K562 (cell line): Measurements from ENCODE around the gene URAD. TPM values are rescaled to one million over a fixed set of nuclear protein-coding genes. Genes with fewer than 3 reads are reported as not detected.

Experiments
- ATAC-seq: fragments of 200-7000 bp; cut with Tn5 transposase; 3 replicates; pipeline ENCODE4 v1.9.1; 2020; ENCODE audit warnings: moderate library complexity
- BruUV-seq: library from RNA; stranded (reverse); fragments of 400-500 nt; replicated peaks from 2 replicates; lab custom pipeline; 2021; lab: Mats Ljungman, UMichigan
- CTCF ChIA-PET: fragments of 300-600 bp; formaldehyde crosslinking; extraction: SDS; loops from one replicate; lab custom pipeline; 2021; ENCODE audit warnings: low intra/inter-chr PET ratio; lab: Yijun Ruan, JAX
- POLR2A ChIA-PET: fragments of 300-600, 350-650 bp; sonication (Branson Sonifier 250); formaldehyde crosslinking; extraction: SDS; loops from one replicate; lab custom pipeline; 2021; ENCODE audit warnings: antibody characterized with exemption, inconsistent platforms; lab: Yijun Ruan, JAX
- DNase-seq, 4 experiments: peaks; one replicate each; pipeline versions ENCODE4 v3.0.0 to v3.0.0-alpha.2; 2011 to 2018; ENCODE audit warnings: low spot score in 3 of 4, mixed read lengths in 3 of 4; ENCODE audit errors: extremely low read depth in 1 of 4
- FAIRE-seq: peaks from 2 replicates; lab custom pipeline; 2011; peaks lifted over from hg19 to GRCh38; lab: Jason Lieb, UNC
- H2AFZ ChIP-seq: 2 replicates; pipeline ENCODE4 v1.6.0; 2011; ENCODE audit warnings: low read depth, low read length, control low read depth, inconsistent platforms
- H3K27ac ChIP-seq: fragments of 200-600 bp; 3 replicates; pipeline ENCODE4 v1.8.0; 2011; ENCODE audit warnings: low read depth, mild to moderate bottlenecking, control low read depth, inconsistent platforms, low read length, moderate library complexity, mixed read lengths; ENCODE audit errors: extremely low read depth
- H3K27me3 ChIP-seq, 2 experiments: fragments of 300-600 bp in 1 of 2; 2 replicates in 1 of 2; 3 replicates in 1 of 2; pipeline versions ENCODE4 v1.6.0 to v1.8.0; 2011; ENCODE audit warnings: inconsistent platforms in 2 of 2, low read length in 2 of 2, mild to moderate bottlenecking in 1 of 2, mixed read lengths in 1 of 2, moderate library complexity in 1 of 2; ENCODE audit not compliant: control insufficient read depth in 2 of 2, insufficient read depth in 2 of 2
- H3K36me3 ChIP-seq: fragments of 300-600 bp; 3 replicates; pipeline ENCODE4 v1.8.0; 2011; ENCODE audit warnings: mild to moderate bottlenecking, low read length, inconsistent platforms; ENCODE audit not compliant: control insufficient read depth, insufficient read depth
- H3K4me1 ChIP-seq, 2 experiments: fragments of 200-600 bp in 1 of 2; replicated peaks in 1 of 2; 2 replicates in 1 of 2; 3 replicates in 1 of 2; pipeline versions ENCODE4 v1.5.1 to v1.8.0; 2011; ENCODE audit warnings: inconsistent platforms in 2 of 2, low read length in 2 of 2, mild to moderate bottlenecking in 1 of 2, mixed read lengths in 1 of 2, moderate library complexity in 1 of 2; ENCODE audit not compliant: control insufficient read depth in 2 of 2, insufficient read depth in 2 of 2
- H3K4me2 ChIP-seq: 2 replicates; pipeline ENCODE4 v1.6.1; 2011; ENCODE audit warnings: low read length, control low read depth, inconsistent platforms, mixed read lengths; ENCODE audit not compliant: insufficient read depth
- H3K4me3 ChIP-seq: fragments of 200-600 bp; sonication (generic), shearing (Covaris generic); 2 replicates; pipeline ENCODE4 v1.5.1; 2016; ENCODE audit warnings: control low read depth, inconsistent platforms
- H3K79me2 ChIP-seq: fragments of 200-600 bp; 3 replicates; pipeline ENCODE4 v1.8.0; 2011; ENCODE audit warnings: low read length, inconsistent platforms; ENCODE audit not compliant: control insufficient read depth, insufficient read depth
- H3K9ac ChIP-seq, 2 experiments: 2 replicates each; pipeline versions ENCODE4 v1.6.0 to v1.6.1; 2011; ENCODE audit warnings: low read depth in 2 of 2, low read length in 2 of 2, control low read depth in 1 of 2, inconsistent platforms in 1 of 2, mild to moderate bottlenecking in 1 of 2, mixed read lengths in 1 of 2; ENCODE audit not compliant: insufficient read depth in 1 of 2
- H3K9me1 ChIP-seq: one replicate; pipeline ENCODE4 v1.6.0; 2011; ENCODE audit warnings: inconsistent platforms, mild to moderate bottlenecking, low read length, moderate library complexity; ENCODE audit not compliant: control insufficient read depth, insufficient read depth
- H3K9me3 ChIP-seq: replicated peaks from 2 replicates; pipeline ENCODE4 v1.5.1; 2011; ENCODE audit warnings: low read depth, low read length, inconsistent platforms; ENCODE audit not compliant: control insufficient read depth, insufficient read depth
- H4K20me1 ChIP-seq: replicated peaks from 2 replicates; pipeline ENCODE4 v1.6.1; 2011; ENCODE audit warnings: low read length, inconsistent platforms, mixed read lengths; ENCODE audit not compliant: control insufficient read depth, insufficient read depth
- ATF7 ChIP-seq: fragments of 450-650 bp; IDR thresholded peaks from 2 replicates; pipeline ENCODE4 v1.7.1; 2014; ENCODE audit warnings: mild to moderate bottlenecking, moderate library complexity
- CEBPG ChIP-seq, 3 experiments: fragments of 200-800 bp in 1 of 3; sonication (Bioruptor generic) in 1 of 3; sonication (generic) in 1 of 3; formaldehyde crosslinking in 1 of 3; IDR thresholded peaks in 2 of 3; conservative IDR thresholded peaks in 1 of 3; 2 replicates each; pipeline versions ENCODE4 v1.6.1 to v1.8.0; 2016 to 2022; ENCODE audit warnings: missing compliant biosample characterization in 2 of 3, missing genetic modification characterization in 2 of 3, mild to moderate bottlenecking in 1 of 3, missing genetic modification reagents in 1 of 3
- ESRRB ChIP-seq: fragments of 250-450 bp; sonication (Bioruptor Pico); IDR thresholded peaks from 2 replicates; pipeline ENCODE4 v1.5.0; 2020; ENCODE audit warnings: mild to moderate bottlenecking, moderate library complexity, borderline replicate concordance
- IRF2 ChIP-seq: sonication (generic); formaldehyde crosslinking; IDR thresholded peaks from 2 replicates; pipeline ENCODE4 v1.8.1; 2022; ENCODE audit warnings: mild to moderate bottlenecking, missing genetic modification reagents
- MBD2 ChIP-seq: sonication (generic); IDR thresholded peaks from 2 replicates; pipeline ENCODE4 v1.6.1; 2016; ENCODE audit warnings: low read depth, borderline replicate concordance
- NONO ChIP-seq, 2 experiments: fragments of 200-400 bp in 1 of 2; fragments of 450-650 bp in 1 of 2; formaldehyde crosslinking in 1 of 2; IDR thresholded peaks; 2 replicates each; pipeline ENCODE4 v1.6.1; 2017; ENCODE audit warnings: low read depth in 2 of 2, mild to moderate bottlenecking in 2 of 2, moderate library complexity in 2 of 2, low read length in 1 of 2
- ZNF282 ChIP-seq: sonication (generic); formaldehyde crosslinking; IDR thresholded peaks from 2 replicates; pipeline ENCODE4 v1.8.1; 2023; ENCODE audit warnings: missing genetic modification reagents
- WGBS: fragments of 100-300 bp; shearing (Covaris generic); methylation state at CpG from one replicate; pipeline ENCODE4 v1.1.6; 2016; ENCODE audit warnings: low coverage, mixed read lengths; ENCODE audit not compliant: insufficient coverage; ENCODE audit errors: missing lambda C conversion rate; 5-methylcytosine and 5-hydroxymethylcytosine counted together
- in situ Hi-C: fragments of 300-500 bp; cut with MboI; formaldehyde crosslinking; loops from 4 replicates; pipeline ENCODE4 v1.15.0; 2018; ENCODE audit warnings: inconsistent platforms, mixed read lengths
- intact Hi-C: fragments of 100-400 bp; cut with micrococcal nuclease; formaldehyde crosslinking; loops from 2 replicates; pipeline ENCODE4 v1.14.2; 2022
- polyA plus RNA-seq, 8 experiments: library from polyadenylated mRNA; depleted of rRNA in 4 of 8; stranded (reverse) in 5 of 8; unstranded in 3 of 8; fragments of >200 nt; fragmentation: Nextera tagmentation in 2 of 8; fragmentation: Illumina TruSeq in 1 of 8; extraction: Ambion mirVana in 2 of 8; extraction: Trizol in 1 of 8; gene quantifications; 2 replicates each; pipeline versions ENCODE4 v1.2.1 to v1.2.3, GENCODE V29; 2011 to 2014; ENCODE audit warnings: inconsistent platforms in 1 of 8, missing spikeins in 1 of 8
- total RNA-seq, 7 experiments: library from RNA; depleted of rRNA in 6 of 7; stranded (reverse); fragments of >200 nt in 6 of 7; fragmentation: Illumina TruSeq in 2 of 7; extraction: Trizol in 2 of 7; gene quantifications; 2 replicates each; pipeline versions ENCODE4 v1.2.1 to v1.2.3, GENCODE V29; 2011 to 2021; ENCODE audit warnings: low replicate concordance in 1 of 7
- TF ChIP-seq, protein P1 (sequence below): IDR thresholded peaks from 2 replicates; pipeline ENCODE4 v1.6.1; 2014; ENCODE audit warnings: antibody characterized with exemption
- TF ChIP-seq, protein P2 (sequence below): fragments of 250-450 bp; sonication (Bioruptor Pico); IDR thresholded peaks from 2 replicates; pipeline ENCODE4 v1.8.0; 2021; ENCODE audit warnings: borderline replicate concordance, mild to moderate bottlenecking, moderate library complexity; ENCODE audit not compliant: poor library complexity, severe bottlenecking
- TF ChIP-seq, protein P3 (sequence below), 2 experiments: fragments of 450-650 bp; conservative IDR thresholded peaks; 2 replicates each; pipeline ENCODE4 v1.6.1; 2017; ENCODE audit warnings: mild to moderate bottlenecking in 2 of 2, moderate library complexity in 2 of 2
- TF ChIP-seq, protein P4 (sequence below): fragments of 250-450 bp; sonication (Bioruptor Pico); IDR thresholded peaks from 2 replicates; pipeline ENCODE4 v1.5.0; 2021
- TF ChIP-seq, protein P5 (sequence below): IDR thresholded peaks from 2 replicates; pipeline ENCODE4 v1.6.1; 2011; ENCODE audit warnings: borderline replicate concordance, low read depth, mild to moderate bottlenecking, moderate library complexity, low read length; ENCODE audit not compliant: insufficient read depth, poor library complexity, severe bottlenecking

URAD gene
- total and polyA plus RNA-seq, 9 of the 15 experiments (the other 6 are each of a cell fraction or from before 2014, with no cell fraction given): not detected

DNA sequence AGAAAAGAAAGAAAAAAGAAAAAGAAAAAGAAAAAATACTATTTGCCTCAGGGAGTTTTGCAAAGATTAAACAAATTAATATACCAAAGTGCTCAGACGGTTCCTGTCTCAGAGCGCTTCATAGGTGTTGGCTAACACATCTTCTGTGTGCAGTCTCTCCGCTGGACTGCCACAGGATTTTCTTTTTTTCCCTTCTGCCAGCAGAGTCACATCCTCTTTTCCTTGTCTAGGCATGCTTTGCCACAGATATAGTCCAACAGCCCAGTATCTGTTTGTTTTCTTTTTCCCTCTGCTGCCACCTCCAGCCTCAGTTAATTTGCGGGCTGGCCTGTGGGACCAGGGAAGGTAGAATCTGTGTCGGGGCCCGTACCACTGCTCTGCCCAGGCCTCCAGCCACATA lies 3.4 kb upstream of the URAD start:
- H3K79me2 ChIP-seq: no peaks in the 10 kb centered on the region
- H3K9ac ChIP-seq: no peak overlapping the region
- no peaks in the 10 kb centered on the region for H3K4me1 ChIP-seq
- no peak overlapping the region for H3K4me3 ChIP-seq
- ATAC-seq (no peak), DNase-seq (no peak), FAIRE-seq (no peak)
- ChIA-PET POLR2A (no interaction called here), CTCF (no interaction called here)
- H2AFZ ChIP-seq: no peak overlapping the region
- H3K36me3 ChIP-seq: no peaks in the 10 kb centered on the region
- in situ Hi-C loops (no loop called here), intact Hi-C loops (no loop called here)
- H4K20me1 ChIP-seq: no peaks in the 10 kb centered on the region
- no peak overlapping the region for H3K27ac ChIP-seq
- H3K27me3 ChIP-seq: peaks cover 0 to 24% of the 10 kb centered on the region in 2 experiments; a peak in 2 of 5 replicates
- WGBS: 11% methylated on average over 5 of the region's 6 CpGs
- no peak overlapping the region for H3K4me2 ChIP-seq
- BruUV-seq: no TSS peak
- H3K9me3 ChIP-seq: no peaks in the 10 kb centered on the region
- H3K9me1 ChIP-seq: no peaks in the 10 kb centered on the region
- TF ChIP-seq ZNF282 (no peak), CEBPG (CRISPR knock-in tag; IDR thresholded peaks at IDR 0.05) (no peak), CEBPG (tag; conservative IDR thresholded peaks at IDR 0.05 in 1 of 2, IDR thresholded peaks at IDR 0.05 in 1 of 2) (no peak), IRF2 (CRISPR knock-in tag) (no peak), ATF7 (no peak), MBD2 (no peak), NONO (IDR thresholded peaks at IDR 0.05; ENCODE audit: low read depth in 2 of 2, low read length in 1 of 2) (no peak), ESRRB (CRISPR knock-in tag) (no peak)
- TF ChIP-seq, protein P1, sequence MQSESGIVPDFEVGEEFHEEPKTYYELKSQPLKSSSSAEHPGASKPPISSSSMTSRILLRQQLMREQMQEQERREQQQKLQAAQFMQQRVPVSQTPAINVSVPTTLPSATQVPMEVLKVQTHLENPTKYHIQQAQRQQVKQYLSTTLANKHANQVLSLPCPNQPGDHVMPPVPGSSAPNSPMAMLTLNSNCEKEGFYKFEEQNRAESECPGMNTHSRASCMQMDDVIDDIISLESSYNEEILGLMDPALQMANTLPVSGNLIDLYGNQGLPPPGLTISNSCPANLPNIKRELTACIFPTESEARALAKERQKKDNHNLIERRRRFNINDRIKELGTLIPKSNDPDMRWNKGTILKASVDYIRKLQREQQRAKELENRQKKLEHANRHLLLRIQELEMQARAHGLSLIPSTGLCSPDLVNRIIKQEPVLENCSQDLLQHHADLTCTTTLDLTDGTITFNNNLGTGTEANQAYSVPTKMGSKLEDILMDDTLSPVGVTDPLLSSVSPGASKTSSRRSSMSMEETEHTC: no peak
- TF ChIP-seq, protein P2, sequence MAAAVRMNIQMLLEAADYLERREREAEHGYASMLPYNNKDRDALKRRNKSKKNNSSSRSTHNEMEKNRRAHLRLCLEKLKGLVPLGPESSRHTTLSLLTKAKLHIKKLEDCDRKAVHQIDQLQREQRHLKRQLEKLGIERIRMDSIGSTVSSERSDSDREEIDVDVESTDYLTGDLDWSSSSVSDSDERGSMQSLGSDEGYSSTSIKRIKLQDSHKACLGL (CRISPR knock-in tag): no peak
- TF ChIP-seq, protein P3, sequence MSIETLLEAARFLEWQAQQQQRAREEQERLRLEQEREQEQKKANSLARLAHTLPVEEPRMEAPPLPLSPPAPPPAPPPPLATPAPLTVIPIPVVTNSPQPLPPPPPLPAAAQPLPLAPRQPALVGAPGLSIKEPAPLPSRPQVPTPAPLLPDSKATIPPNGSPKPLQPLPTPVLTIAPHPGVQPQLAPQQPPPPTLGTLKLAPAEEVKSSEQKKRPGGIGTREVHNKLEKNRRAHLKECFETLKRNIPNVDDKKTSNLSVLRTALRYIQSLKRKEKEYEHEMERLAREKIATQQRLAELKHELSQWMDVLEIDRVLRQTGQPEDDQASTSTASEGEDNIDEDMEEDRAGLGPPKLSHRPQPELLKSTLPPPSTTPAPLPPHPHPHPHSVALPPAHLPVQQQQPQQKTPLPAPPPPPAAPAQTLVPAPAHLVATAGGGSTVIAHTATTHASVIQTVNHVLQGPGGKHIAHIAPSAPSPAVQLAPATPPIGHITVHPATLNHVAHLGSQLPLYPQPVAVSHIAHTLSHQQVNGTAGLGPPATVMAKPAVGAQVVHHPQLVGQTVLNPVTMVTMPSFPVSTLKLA (conservative IDR thresholded peaks at IDR 0.05): no peak
- TF ChIP-seq, protein P4, sequence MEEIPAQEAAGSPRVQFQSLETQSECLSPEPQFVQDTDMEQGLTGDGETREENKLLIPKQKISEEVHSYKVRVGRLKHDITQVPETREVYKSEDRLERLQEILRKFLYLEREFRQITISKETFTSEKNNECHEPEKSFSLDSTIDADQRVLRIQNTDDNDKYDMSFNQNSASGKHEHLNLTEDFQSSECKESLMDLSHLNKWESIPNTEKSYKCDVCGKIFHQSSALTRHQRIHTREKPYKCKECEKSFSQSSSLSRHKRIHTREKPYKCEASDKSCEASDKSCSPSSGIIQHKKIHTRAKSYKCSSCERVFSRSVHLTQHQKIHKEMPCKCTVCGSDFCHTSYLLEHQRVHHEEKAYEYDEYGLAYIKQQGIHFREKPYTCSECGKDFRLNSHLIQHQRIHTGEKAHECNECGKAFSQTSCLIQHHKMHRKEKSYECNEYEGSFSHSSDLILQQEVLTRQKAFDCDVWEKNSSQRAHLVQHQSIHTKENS (CRISPR knock-in tag): no peak
- TF ChIP-seq, protein P5, sequence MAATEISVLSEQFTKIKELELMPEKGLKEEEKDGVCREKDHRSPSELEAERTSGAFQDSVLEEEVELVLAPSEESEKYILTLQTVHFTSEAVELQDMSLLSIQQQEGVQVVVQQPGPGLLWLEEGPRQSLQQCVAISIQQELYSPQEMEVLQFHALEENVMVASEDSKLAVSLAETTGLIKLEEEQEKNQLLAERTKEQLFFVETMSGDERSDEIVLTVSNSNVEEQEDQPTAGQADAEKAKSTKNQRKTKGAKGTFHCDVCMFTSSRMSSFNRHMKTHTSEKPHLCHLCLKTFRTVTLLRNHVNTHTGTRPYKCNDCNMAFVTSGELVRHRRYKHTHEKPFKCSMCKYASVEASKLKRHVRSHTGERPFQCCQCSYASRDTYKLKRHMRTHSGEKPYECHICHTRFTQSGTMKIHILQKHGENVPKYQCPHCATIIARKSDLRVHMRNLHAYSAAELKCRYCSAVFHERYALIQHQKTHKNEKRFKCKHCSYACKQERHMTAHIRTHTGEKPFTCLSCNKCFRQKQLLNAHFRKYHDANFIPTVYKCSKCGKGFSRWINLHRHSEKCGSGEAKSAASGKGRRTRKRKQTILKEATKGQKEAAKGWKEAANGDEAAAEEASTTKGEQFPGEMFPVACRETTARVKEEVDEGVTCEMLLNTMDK: no peak
